ENCODE measurements around the gene TIE1.

DNA sequence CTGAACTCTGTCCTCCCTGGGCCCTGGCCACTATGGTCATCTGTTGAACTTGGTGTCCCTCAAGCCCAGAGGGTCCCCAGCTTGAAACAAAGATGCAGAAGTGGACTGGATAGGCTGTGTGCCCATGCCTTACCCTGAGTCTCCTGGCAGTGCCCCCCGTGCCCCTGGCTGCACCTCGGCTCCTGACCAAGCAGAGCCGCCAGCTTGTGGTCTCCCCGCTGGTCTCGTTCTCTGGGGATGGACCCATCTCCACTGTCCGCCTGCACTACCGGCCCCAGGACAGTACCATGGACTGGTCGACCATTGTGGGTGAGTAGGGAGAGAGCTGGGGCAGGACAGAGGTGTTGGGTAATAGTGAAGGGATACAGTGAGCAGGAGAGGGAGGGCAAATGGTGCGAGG is 10.7 kb downstream of the TIE1 start:
- TF ChIP-seq CTCF (IDR thresholded peaks at IDR 0.05), result no peak
- no peak for TF ChIP-seq POLR2A (IDR thresholded peaks at IDR 0.05)

All from gastroesophageal sphincter (tissue), 3 donors.